ENCODE data around the gene DPP8.

- TF ChIP-seq CTCF (IDR thresholded peaks at IDR 0.05) (no peak), POLR2AphosphoS5 (IDR thresholded peaks at IDR 0.05; ENCODE audit: low read depth, low read length) (no peak)
These were observed 96.5 kb downstream of the DPP8 start for GRCh38 chr15:65420975-65421359.
